Heart right ventricle (tissue), 16 donors: ENCODE results near the gene PARP3. TPM values are rescaled to one million over a fixed set of nuclear protein-coding genes. Genes with fewer than 3 reads are reported as not detected.
A peak's percentile ranks its signal among the peaks of the same experiment; 100 is the strongest.

Experiments used
- ATAC-seq, 8 donors: fragments of 200-7000 bp; cut with Tn5 transposase; one replicate each; pipeline ENCODE4 v1.9.1; 2020; ENCODE audit warnings: mild to moderate bottlenecking in 8 of 8, moderate library complexity in 8 of 8, moderate number of reproducible peaks in 1 of 8
- DNase-seq, 2 donors: peaks; one replicate each; pipeline ENCODE4 v3.0.0-alpha.2; 2020
- H3K27ac ChIP-seq, 10 donors: fragments of 200-600 bp; sonication (generic) in 2 of 10; one replicate each; pipeline versions ENCODE4 v1.5.0 to v1.8.0; 2020 to 2022; ENCODE audit warnings: mild to moderate bottlenecking in 3 of 10
- H3K27me3 ChIP-seq, 7 donors: fragments of 200-600 bp; one replicate each; pipeline ENCODE4 v1.8.0; 2021 to 2022; ENCODE audit warnings: mild to moderate bottlenecking in 2 of 7
- H3K36me3 ChIP-seq, 9 donors: fragments of 200-600 bp; sonication (generic) in 1 of 9; one replicate each; pipeline versions ENCODE4 v1.5.0 to v1.8.0; 2020 to 2022; ENCODE audit warnings: mild to moderate bottlenecking in 2 of 9
- H3K4me1 ChIP-seq, 9 donors: fragments of 200-600 bp; sonication (generic) in 1 of 9; one replicate each; pipeline versions ENCODE4 v1.5.0 to v1.8.0; 2020 to 2022; ENCODE audit warnings: mild to moderate bottlenecking in 4 of 9
- H3K4me3 ChIP-seq, 10 donors: fragments of 200-600 bp; sonication (generic) in 2 of 10; one replicate each; pipeline versions ENCODE4 v1.5.0 to v1.8.0; 2020 to 2022; ENCODE audit warnings: mild to moderate bottlenecking in 7 of 10, moderate library complexity in 2 of 10
- H3K9me3 ChIP-seq, 11 donors: fragments of 200-600 bp in 10 of 11; sonication (generic) in 2 of 11; one replicate each; pipeline versions ENCODE4 v1.5.0 to v1.8.0; 2013 to 2022; ENCODE audit warnings: mild to moderate bottlenecking in 2 of 11, control low read depth in 1 of 11, moderate library complexity in 1 of 11
- WGBS, 2 donors: extraction: QIAGEN DNeasy Blood & Tissue Kit; methylation state at CpG; one replicate each; pipeline ENCODE4 v1.1.7; 2013; ENCODE audit warnings: inconsistent platforms in 1 of 2; 5-methylcytosine and 5-hydroxymethylcytosine counted together
- intact Hi-C, 10 donors: fragments of 100-400 bp; cut with DNase I; formaldehyde crosslinking; loops; one replicate each; pipeline versions ENCODE4 v1.11.1 to v1.14.2; 2022
- polyA plus RNA-seq, 2 donors: library from polyadenylated mRNA; stranded (reverse); fragments of 200-250 nt; gene quantifications; one replicate each; pipeline ENCODE4 v1.2.3, GENCODE V29; 2013
- total RNA-seq, 10 donors: library from RNA; stranded (reverse); fragmentation: NEBNext Ultra II Directional in 3 of 10; extraction: Animal tissue kit (Norgen Biotek cat#: 25700) in 3 of 10; gene quantifications; one replicate each; pipeline versions ENCODE4 v1.2.1 to v1.2.4, GENCODE V29; 2021 to 2023
- TF ChIP-seq, protein P1 (sequence below), 9 donors: fragments of 200-600 bp; sonication (generic) in 2 of 9; IDR thresholded peaks; one replicate each; pipeline versions ENCODE4 v1.5.0 to v1.8.0; 2021 to 2022; ENCODE audit warnings: antibody characterized with exemption in 9 of 9, mild to moderate bottlenecking in 5 of 9, moderate library complexity in 1 of 9
- donor health status: Arrhythmogenic right ventricular cardiomyopathy.
- donor health status: ischemic (EF 13 %, LVEDD 7.1; RV severe dilation, severe dysfunction).
- donor health status: healthy with polysubstance abuse.
- donor health status: DM: no; HTN: yes; CAD: no.
- donor health status: DM: no; HTN: no; CAD: no.
- donor health status: ischemic (EF 25% LVEDD 6.9; RV normal size, moderate dysfunction).
- donor health status: ischemic (EF 25% LVEDD 5.7; RV mildly dilated, moderate dysfunction).
- donor health status: healthy.
- donor health status: DM: yes; HTN: yes; CAD: no.
- donor health status: Ischemic cardiomyopathy.
- donor health status: ischemic (EF 35%, LVEDD 5.7; RV mildly dilated, moderate dysfunction).
- donor health status: nonischemic (EF 11% LVEDD 7.7; RV severe dilation, severe dysfunction).
- donor health status: DM: yes; HTN: yes; CAD: no.
- donor health status: PGD.
- donor health status: ischemic (EF 29% LVEDD 5.4; RV normal size, mild dysfunction).
- donor health status: nonischemic (EF 23%, LVEDD 6.1; RV moderate dilation, normal function).

The PARP3 gene
- total and polyA plus RNA-seq, 12 donors, result 7.0 to 34.5 (median 16.6) TPM

GRCh38 chr3:51971350-51971749 lies 29.2 kb downstream of the PARP3 start:
- intact Hi-C loops, result no loop called here
- H3K27me3 ChIP-seq, result peaks cover 0 to 12% (median 0%) of the 10 kb centered on the region in 7 donors
- peaks cover 13 to 63% (median 46%) of the 10 kb centered on the region in 9 donors for H3K4me1 ChIP-seq
- DNase-seq, result no peak
- peaks cover 0 to 16% (median 0%) of the 10 kb centered on the region in 9 donors for H3K36me3 ChIP-seq
- no peaks in the 10 kb centered on the region for H3K9me3 ChIP-seq
- H3K27ac ChIP-seq, result no peak overlapping the region
- ATAC-seq, result no peak
- H3K4me3 ChIP-seq, result no peak overlapping the region
- TF ChIP-seq, protein P1, sequence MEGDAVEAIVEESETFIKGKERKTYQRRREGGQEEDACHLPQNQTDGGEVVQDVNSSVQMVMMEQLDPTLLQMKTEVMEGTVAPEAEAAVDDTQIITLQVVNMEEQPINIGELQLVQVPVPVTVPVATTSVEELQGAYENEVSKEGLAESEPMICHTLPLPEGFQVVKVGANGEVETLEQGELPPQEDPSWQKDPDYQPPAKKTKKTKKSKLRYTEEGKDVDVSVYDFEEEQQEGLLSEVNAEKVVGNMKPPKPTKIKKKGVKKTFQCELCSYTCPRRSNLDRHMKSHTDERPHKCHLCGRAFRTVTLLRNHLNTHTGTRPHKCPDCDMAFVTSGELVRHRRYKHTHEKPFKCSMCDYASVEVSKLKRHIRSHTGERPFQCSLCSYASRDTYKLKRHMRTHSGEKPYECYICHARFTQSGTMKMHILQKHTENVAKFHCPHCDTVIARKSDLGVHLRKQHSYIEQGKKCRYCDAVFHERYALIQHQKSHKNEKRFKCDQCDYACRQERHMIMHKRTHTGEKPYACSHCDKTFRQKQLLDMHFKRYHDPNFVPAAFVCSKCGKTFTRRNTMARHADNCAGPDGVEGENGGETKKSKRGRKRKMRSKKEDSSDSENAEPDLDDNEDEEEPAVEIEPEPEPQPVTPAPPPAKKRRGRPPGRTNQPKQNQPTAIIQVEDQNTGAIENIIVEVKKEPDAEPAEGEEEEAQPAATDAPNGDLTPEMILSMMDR (IDR thresholded peaks at IDR 0.05), result no peak
- WGBS, 2 donors, result 92 to 96% methylated on average over 11 of the region's 11 CpGs

- intact Hi-C loops, result loop anchor here in 8 of 10 donors (1.0 to 2.0 kb wide), 2 partner anchors 32 kb away; partner anchors contain the start of gene PARP3 (in 8 of the 8)
These were observed 32.3 kb downstream of the PARP3 start for GRCh38 chr3:51974277-51974962.

DNA sequence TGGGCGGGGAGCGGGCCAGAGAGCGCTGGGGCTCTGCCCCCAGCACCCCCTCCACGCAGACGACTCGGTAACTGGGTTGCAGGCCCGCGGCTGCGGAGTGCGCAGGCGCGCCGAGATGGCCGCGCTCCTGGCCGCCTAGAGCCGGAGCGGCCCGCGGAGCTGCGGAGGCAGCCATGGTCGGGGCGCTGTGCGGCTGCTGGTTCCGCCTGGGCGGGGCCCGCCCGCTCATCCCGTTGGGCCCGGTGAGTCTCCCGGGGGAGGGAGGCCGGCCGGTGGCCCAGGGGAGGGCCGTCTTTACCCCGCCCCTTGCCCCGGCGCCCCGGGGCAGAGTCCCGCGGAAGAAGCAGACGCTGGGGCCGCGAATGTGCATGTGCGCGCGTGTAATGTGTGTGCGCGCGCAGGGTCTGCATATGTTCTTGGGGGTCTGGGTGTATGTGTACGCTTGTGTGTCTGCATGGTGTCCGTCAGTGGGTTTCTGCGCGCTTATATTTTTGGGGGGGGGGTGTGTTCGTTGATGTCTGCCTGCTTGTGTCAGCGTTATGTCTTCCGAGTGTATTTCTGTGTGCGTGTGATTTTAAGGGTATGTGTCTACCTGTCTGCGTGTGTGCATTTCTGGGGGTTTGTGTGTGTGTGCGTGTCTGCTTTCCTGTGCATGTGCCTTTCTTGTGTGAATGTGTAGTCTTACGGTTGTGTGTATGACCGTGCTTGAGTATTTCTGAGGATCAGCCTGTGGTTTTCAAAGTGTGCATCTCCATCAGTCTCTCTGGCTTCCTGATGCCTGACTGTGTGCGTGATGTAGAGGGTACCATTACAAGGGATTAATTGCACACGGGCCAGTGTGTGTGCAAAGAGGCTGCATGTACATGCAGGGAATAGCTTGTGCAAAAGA lies 33.0 kb downstream of the PARP3 start, which contains the start of gene ABHD14A:
ABHD14A (plus strand) TSS at position 102 of the 889 bp plus-strand sequence; CDS start at position 174, 72 bp downstream.
- peaks cover 10 to 40% (median 31%) of the 10 kb centered on the region in 9 donors for H3K4me1 ChIP-seq
- H3K27ac ChIP-seq, result peak within 1 kb of the TSS; percentile 93 to 98 (median 96)
- DNase-seq, result peak; percentile 56 to 81
- ATAC-seq, result peak; percentile 73 to 83 (median 78)
- no peaks in the 10 kb centered on the region for H3K9me3 ChIP-seq
- 0 to 1% methylated on average over 63 of the region's 63 CpGs for WGBS, 2 donors
- intact Hi-C loops, result loop anchor here in 8 of 10 donors (1.0 to 2.0 kb wide), 2 partner anchors 32 to 33 kb away; partner anchors contain the start of gene PARP3 (in 8 of the 8)
- TF ChIP-seq, protein P1 (IDR thresholded peaks at IDR 0.05), result peak in 2 of 9 donors; percentile 7 to 8
- H3K36me3 ChIP-seq, result peaks cover 0 to 8% (median 0%) of the 10 kb centered on the region in 9 donors
- H3K27me3 ChIP-seq, result no peaks in the 10 kb centered on the region
- peak within 1 kb of the TSS; percentile 46 to 87 (median 68) for H3K4me3 ChIP-seq

More at GRCh38 chr3:51974277-51974962, 32.3 kb downstream of the PARP3 start:
- WGBS, 2 donors, result 17 to 23% methylated on average over 28 to 30 of the region's 30 CpGs
- H3K27ac ChIP-seq, result peak overlapping the region; percentile 93 to 98 (median 96)
- ATAC-seq, result peak; percentile 10 to 43 (median 26)
- H3K9me3 ChIP-seq, result no peaks in the 10 kb centered on the region
- peaks cover 10 to 46% (median 31%) of the 10 kb centered on the region in 9 donors for H3K4me1 ChIP-seq
- no peaks in the 10 kb centered on the region for H3K27me3 ChIP-seq
- TF ChIP-seq, protein P1 (IDR thresholded peaks at IDR 0.05), result peak in 4 of 9 donors; percentile 3 to 54 (median 29)
- peak in 1 of 2 donors; percentile 50 for DNase-seq
- H3K36me3 ChIP-seq, result peaks cover 0 to 14% (median 0%) of the 10 kb centered on the region in 9 donors
- peak overlapping the region; percentile 35 to 87 (median 68) for H3K4me3 ChIP-seq
